LHCN-M2 (cell line): Measurements from ENCODE around the gene F5. TPM values are rescaled to one million over a fixed set of nuclear protein-coding genes. Genes with fewer than 3 reads are reported as not detected.
A peak's percentile ranks its signal among the peaks of the same experiment; 100 is the strongest.

ENCODE experiments used
- DNase-seq: peaks from one replicate; pipeline ENCODE4 v3.0.0-alpha.2; 2012; ENCODE audit warnings: low read depth
- total RNA-seq: library from RNA; depleted of rRNA; stranded (reverse); fragments of >200 nt; gene quantifications from 2 replicates; pipeline ENCODE4 v1.2.3, GENCODE V29; 2014; rRNA removed

F5 gene
- total RNA-seq, 1 experiment from 2014 or later, result not detected

GRCh38 chr1:169483500-169483966 is 102.7 kb downstream of the F5 start:
- DNase-seq, result peak; percentile 65

GRCh38 chr1:169479363-169480066 is 106.8 kb downstream of the F5 start:
- no peak for DNase-seq

DNA sequence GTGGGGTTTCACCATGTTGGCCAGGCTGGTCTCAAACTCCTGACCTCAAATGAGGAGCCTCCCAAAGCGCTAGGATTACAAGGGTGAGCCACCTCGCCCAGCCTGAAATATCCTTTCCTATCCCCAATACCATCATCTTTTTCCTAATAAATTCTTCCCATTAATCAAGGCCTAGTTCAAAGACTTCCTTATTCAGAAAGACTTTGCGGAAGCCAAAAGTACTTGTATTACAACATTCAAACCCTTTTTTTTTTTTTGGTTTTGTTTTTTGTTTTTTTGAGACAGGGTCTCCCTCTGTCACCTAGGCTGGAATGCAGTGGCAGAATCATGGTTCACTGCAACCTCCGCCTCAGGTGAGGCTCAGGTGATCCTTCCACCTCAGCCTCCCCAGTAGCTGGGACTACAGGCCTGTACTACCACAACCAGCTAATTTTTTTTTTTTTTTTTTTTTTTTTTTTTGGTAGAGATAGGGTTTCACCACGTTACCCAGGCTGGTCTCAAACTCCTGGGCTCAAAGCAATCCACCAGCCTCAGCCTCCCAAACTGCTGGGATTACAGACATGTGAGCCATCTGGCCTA is 108.1 kb downstream of the F5 start:
- DNase-seq, result no peak

DNA sequence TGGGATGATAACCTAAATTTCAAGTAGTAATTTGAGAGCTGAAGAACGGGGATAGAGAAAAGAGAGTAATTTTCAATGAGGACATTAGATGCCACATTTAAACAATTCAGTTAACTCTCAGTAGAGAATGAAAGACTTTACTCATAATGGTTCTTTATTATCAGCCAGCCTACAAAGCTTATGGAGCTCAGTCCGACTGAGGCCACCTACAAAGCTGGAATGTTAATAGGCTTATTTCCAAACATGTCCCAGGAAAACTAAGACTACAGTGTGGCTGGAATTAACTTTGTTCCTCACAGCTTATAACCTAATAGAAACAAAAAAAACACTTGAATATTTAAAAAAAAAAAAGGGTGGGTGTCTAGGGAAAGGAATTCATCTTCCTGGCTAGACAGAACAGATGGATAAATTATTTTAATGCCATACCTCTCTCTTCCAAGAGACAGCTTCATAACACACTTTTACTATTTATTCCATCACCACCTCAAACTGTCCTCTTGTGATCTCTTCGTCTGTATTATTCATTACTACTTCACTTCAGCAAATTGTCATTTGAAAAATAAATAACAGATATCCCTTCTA is 110.4 kb downstream of the F5 start:
- DNase-seq, result no peak

- no peak for DNase-seq
Measured at GRCh38 chr1:169474302-169474995, 111.8 kb downstream of the F5 start.

- peak; percentile 25 for DNase-seq
Measured at GRCh38 chr1:169473347-169473746, 112.9 kb downstream of the F5 start.

- no peak for DNase-seq
Measured at GRCh38 chr1:169472738-169473137, 113.5 kb downstream of the F5 start.

DNA sequence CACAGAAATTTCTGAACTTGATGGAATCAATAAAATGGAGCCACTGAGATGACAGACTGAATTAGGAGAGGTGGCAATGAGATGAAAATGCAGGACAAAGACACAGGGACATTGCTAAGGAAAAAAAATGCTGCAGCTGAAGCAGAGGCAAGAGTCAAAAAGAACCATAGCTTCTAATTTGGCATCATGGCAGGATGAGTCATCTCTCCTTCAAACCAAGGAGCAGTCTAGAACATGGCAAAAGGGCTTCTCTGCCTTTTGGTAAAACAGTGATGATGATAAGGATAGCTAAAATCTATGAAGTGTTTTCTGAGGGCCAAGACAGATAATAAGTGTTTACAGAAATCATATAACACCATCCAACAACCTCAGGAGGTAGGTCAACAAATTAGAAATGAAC is 117.3 kb downstream of the F5 start:
- DNase-seq, result no peak

GRCh38 chr1:169466259-169467230 is 119.7 kb downstream of the F5 start:
- DNase-seq, result peak; percentile 42

GRCh38 chr1:169465281-169465680 is 121.0 kb downstream of the F5 start:
- DNase-seq, result no peak

Other genes with a start within 250 kb of the F5 start
- 29.9 and 32.3 TPM in 2 replicates for gene NME7, start 218.7 kb downstream of the F5 start, total RNA-seq
- 31.4 and 32.8 TPM in 2 replicates for gene BLZF1, start 218.3 kb downstream of the F5 start, total RNA-seq
- gene CCDC181, start 159.0 kb downstream of the F5 start, total RNA-seq, result 1.4 and 2.7 TPM in 2 replicates
- 9.6 and 12.2 TPM in 2 replicates for gene SLC19A2, start 100.5 kb downstream of the F5 start, total RNA-seq
- gene SELP, start 43.6 kb upstream of the F5 start, total RNA-seq, result not detected in 2 replicates
- not detected in 2 replicates for gene SELL, start 125.1 kb upstream of the F5 start, total RNA-seq
- not detected in 2 replicates for gene SELE, start 147.6 kb upstream of the F5 start, total RNA-seq
- 8.6 and 10.1 TPM in 2 replicates for gene METTL18, start 208.4 kb upstream of the F5 start, total RNA-seq